ENCODE measurements around the gene POPDC2.

The POPDC2 gene

GRCh38 chr3:119663885-119664284, 3.5 kb upstream of the POPDC2 start:
- H3K4me1 ChIP-seq = peaks cover 42% of the 10 kb centered on the region
- no peak overlapping the region for H3K9ac ChIP-seq
- H2AFZ ChIP-seq = no peak overlapping the region
- TF ChIP-seq, protein P1, sequence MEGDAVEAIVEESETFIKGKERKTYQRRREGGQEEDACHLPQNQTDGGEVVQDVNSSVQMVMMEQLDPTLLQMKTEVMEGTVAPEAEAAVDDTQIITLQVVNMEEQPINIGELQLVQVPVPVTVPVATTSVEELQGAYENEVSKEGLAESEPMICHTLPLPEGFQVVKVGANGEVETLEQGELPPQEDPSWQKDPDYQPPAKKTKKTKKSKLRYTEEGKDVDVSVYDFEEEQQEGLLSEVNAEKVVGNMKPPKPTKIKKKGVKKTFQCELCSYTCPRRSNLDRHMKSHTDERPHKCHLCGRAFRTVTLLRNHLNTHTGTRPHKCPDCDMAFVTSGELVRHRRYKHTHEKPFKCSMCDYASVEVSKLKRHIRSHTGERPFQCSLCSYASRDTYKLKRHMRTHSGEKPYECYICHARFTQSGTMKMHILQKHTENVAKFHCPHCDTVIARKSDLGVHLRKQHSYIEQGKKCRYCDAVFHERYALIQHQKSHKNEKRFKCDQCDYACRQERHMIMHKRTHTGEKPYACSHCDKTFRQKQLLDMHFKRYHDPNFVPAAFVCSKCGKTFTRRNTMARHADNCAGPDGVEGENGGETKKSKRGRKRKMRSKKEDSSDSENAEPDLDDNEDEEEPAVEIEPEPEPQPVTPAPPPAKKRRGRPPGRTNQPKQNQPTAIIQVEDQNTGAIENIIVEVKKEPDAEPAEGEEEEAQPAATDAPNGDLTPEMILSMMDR (IDR thresholded peaks at IDR 0.05) = no peak
- peak overlapping the region; percentile 70 for H3K27ac ChIP-seq
- H3K27me3 ChIP-seq (ENCODE audit: control insufficient read depth, insufficient read depth, low read length) = no peaks in the 10 kb centered on the region
- no peaks in the 10 kb centered on the region for H3K36me3 ChIP-seq (ENCODE audit: control insufficient read depth, insufficient read depth, low read length)
- no peaks in the 10 kb centered on the region for H3K79me2 ChIP-seq
- no peak overlapping the region for H3K4me2 ChIP-seq (ENCODE audit: low read length)
- H3K4me3 ChIP-seq (ENCODE audit: low read depth, low read length) = no peak overlapping the region
- no peaks in the 10 kb centered on the region for H3K9me3 ChIP-seq (ENCODE audit: control insufficient read depth, low read length)

DNA sequence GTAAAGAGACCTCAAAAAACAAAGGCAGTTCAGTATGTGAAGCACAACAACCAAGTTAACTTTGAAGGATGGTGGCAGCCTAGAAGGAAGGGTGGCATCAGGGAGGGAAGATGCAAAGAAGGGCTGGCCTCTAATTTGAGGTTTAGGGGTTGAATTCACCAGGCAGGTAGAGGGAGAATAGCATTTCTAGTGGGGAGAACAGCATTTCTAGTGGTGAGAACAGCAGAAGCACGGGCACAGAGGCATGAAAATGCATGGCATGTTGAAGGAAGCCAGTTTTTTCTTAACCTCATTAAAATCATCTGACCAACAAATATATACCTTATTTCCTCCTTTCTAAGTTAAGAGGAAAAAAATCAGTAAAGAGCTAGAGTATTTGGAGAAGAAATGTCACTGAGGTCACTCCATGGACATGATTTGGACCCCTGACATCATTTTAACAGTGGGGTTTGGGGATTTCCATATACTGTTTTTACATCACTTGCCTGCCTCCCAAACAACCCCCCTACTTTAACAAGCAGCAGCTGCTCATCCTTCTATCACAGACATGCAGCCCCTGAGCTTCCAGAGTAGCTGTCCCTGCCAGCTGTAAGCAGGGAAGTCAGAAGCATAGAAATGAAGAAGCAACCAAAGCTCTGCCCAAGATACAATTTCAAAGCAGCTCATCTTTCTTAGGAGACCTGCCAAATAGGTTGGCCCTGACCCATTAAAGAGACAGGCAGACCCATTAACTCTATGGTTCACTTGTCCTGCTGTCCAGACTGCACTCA, 2.4 kb upstream of the POPDC2 start:
- no peak overlapping the region for H3K9ac ChIP-seq
- H3K27ac ChIP-seq = peak overlapping the region; percentile 70
- no peak overlapping the region for H3K4me3 ChIP-seq (ENCODE audit: low read depth, low read length)
- no peaks in the 10 kb centered on the region for H3K79me2 ChIP-seq
- TF ChIP-seq, protein P1 (IDR thresholded peaks at IDR 0.05) = peak; percentile 18
- H3K4me1 ChIP-seq = peaks cover 42% of the 10 kb centered on the region
- H3K36me3 ChIP-seq (ENCODE audit: control insufficient read depth, insufficient read depth, low read length) = no peaks in the 10 kb centered on the region
- H3K27me3 ChIP-seq (ENCODE audit: control insufficient read depth, insufficient read depth, low read length) = no peaks in the 10 kb centered on the region
- H2AFZ ChIP-seq = peak overlapping the region; percentile 31
- H3K9me3 ChIP-seq (ENCODE audit: control insufficient read depth, low read length) = no peaks in the 10 kb centered on the region
- H3K4me2 ChIP-seq (ENCODE audit: low read length) = peak overlapping the region; percentile 56

- no peak overlapping the region for H3K4me3 ChIP-seq (ENCODE audit: low read depth, low read length)
- no peak overlapping the region for H2AFZ ChIP-seq
- TF ChIP-seq, protein P1 (IDR thresholded peaks at IDR 0.05) = no peak
- H3K9me3 ChIP-seq (ENCODE audit: control insufficient read depth, low read length) = no peaks in the 10 kb centered on the region
- H3K4me1 ChIP-seq = peaks cover 24% of the 10 kb centered on the region
- H3K9ac ChIP-seq = no peak overlapping the region
- H3K27me3 ChIP-seq (ENCODE audit: control insufficient read depth, insufficient read depth, low read length) = no peaks in the 10 kb centered on the region
- H3K36me3 ChIP-seq (ENCODE audit: control insufficient read depth, insufficient read depth, low read length) = peaks cover 2% of the 10 kb centered on the region
- H3K27ac ChIP-seq = no peak overlapping the region
- H3K79me2 ChIP-seq = no peaks in the 10 kb centered on the region
- no peak overlapping the region for H3K4me2 ChIP-seq (ENCODE audit: low read length)
Observed at GRCh38 chr3:119659606-119660291, 640 bp downstream of the POPDC2 start.

DNA sequence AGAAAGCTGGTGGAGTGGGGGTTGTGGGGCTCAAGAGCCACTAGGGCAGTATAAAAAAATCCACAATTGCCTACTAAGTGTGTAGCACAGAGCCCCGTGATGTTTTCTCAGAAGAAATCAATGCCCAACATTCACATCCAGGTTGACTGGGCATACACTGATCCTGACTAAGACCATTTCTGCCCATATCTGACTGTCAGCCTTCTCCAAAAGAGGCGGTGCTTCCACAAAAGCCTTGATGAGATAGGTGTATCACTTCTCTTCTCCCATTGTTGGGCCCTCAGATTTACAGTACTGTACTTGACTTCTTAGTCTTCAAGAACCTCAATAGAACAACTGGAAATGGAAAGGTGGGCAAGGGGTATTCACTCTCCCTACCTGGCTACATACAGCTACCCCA, 1.4 kb downstream of the POPDC2 start:
- Histone ChIP-seq H3K27me3 (ENCODE audit: control insufficient read depth, insufficient read depth, low read length) (no peaks in the 10 kb centered on the region), H3K9me3 (ENCODE audit: control insufficient read depth, low read length) (no peaks in the 10 kb centered on the region), H3K9ac (no peak overlapping the region), H2AFZ (no peak overlapping the region), H3K4me1 (peaks cover 23% of the 10 kb centered on the region), H3K36me3 (ENCODE audit: control insufficient read depth, insufficient read depth, low read length) (peaks cover 2% of the 10 kb centered on the region), H3K79me2 (no peaks in the 10 kb centered on the region), H3K27ac (no peak overlapping the region), H3K4me2 (ENCODE audit: low read length) (no peak overlapping the region), H3K4me3 (ENCODE audit: low read depth, low read length) (no peak overlapping the region)
- TF ChIP-seq, protein P1 (IDR thresholded peaks at IDR 0.05) = no peak

All from parathyroid adenoma (tissue), 2 donors.